KOPT-K1 (cell line): Measurements from ENCODE around the gene TMEM185B.

ENCODE experiments used
- H3K27ac ChIP-seq: fragments of 200-600 bp; sonication (generic); 2 replicates; pipeline ENCODE4 v1.5.1; 2016; ENCODE audit warnings: antibody characterized with exemption, mild to moderate bottlenecking, low read depth, low read length; ENCODE audit not compliant: poor library complexity, severe bottlenecking
- H3K36me3 ChIP-seq: fragments of 200-600 bp; sonication (generic); 2 replicates; pipeline ENCODE4 v1.5.1; 2017; ENCODE audit warnings: antibody characterized with exemption, mild to moderate bottlenecking, low read length, moderate library complexity; ENCODE audit not compliant: insufficient read depth
- H3K9me3 ChIP-seq: fragments of 200-600 bp; sonication (generic); 2 replicates; pipeline ENCODE4 v1.5.1; 2017; ENCODE audit warnings: antibody characterized with exemption, low read length, mild to moderate bottlenecking; ENCODE audit not compliant: insufficient read depth, poor library complexity, severe bottlenecking

The TMEM185B gene

GRCh38 chr2:120255986-120256650 lies 32.9 kb upstream of the TMEM185B start:
- no peaks in the 10 kb centered on the region for H3K36me3 ChIP-seq
- H3K27ac ChIP-seq = no peak overlapping the region
- H3K9me3 ChIP-seq = peaks cover 13% of the 10 kb centered on the region

DNA sequence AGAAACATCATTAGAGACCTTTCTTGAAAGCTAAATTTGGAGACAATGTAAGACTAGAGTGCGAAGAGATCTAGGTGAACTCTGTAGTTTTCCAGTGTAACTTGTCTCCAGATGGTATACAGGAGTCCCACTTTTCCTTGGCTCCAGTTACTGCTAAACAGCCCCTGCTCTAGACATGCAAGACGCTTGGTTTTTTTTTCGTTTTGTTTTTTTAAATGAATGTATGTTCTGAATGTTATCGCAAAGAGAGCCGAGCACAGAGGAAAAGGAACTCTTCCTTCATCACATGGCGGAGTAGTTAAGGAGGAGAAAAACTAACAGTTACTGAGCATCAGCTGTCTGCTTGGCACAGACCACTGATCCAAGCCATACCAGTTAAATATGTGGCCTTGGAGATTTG lies 31.9 kb upstream of the TMEM185B start:
- Histone ChIP-seq H3K36me3 (no peaks in the 10 kb centered on the region), H3K27ac (no peak overlapping the region), H3K9me3 (peaks cover 2% of the 10 kb centered on the region)

DNA sequence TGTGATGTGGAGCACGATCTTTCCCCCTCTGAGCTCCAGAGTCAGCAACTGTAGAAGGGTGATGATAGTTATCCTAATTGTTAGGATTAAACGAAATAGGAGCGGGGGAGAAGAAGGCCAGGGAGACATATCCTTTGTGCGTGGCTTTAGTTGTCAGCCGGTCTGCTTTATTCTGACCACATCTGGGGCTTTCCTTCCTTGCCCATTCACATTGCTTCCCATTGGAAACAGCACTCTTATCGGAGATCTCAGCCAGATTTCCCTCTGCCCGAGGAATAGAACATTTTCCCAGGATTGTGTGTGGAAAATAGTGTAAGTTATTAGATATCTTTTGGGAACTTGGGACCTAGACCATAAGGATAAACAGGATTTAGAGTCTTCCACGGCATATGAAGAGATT lies 31.0 kb upstream of the TMEM185B start:
- H3K36me3 ChIP-seq = no peaks in the 10 kb centered on the region
- H3K27ac ChIP-seq = no peak overlapping the region
- H3K9me3 ChIP-seq = no peaks in the 10 kb centered on the region

DNA sequence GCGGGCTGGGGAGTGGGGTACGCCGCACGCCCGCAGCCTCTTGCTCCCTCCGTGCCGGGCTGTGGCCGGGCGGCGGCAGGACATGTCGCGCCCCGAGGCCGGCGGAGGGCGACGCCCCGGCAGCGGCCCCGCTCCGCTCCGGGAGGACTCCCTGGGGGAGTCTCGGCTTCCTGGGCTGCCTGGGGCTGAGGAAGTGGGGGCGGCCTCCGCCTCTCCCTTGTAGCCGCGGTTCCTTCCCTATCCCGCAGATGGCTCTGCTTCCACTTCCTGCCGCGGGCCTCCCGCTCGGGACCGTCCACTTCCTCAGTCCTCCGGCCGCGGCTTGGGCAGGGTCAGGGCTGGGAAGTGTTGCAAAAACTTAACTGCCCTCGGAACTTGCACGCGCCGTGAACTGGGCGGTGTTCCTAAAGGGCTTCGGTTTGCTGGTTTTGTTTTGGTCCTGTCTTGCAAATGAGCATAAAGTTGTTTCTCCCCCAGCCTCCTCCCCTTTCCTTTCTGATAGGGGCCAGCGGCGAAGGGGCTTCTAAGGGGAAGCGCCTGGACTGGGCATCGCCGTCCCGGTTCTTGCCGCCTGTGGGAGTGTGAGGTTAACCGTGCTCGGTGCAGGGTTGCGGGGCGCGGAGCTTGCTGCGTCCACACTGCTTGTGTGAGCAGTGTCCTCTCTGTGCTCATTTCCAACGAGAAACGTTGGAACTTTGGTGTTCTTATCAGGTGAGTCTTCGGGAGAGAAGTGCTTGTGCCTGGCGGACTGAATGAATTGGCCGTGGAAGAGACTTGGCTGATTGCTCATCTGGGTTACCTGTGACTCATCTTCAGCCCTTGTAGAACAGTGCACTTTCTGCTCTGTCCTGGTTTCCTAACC lies 30.1 kb upstream of the TMEM185B start:
- Histone ChIP-seq H3K27ac (peak overlapping the region; percentile 53), H3K36me3 (no peaks in the 10 kb centered on the region), H3K9me3 (no peaks in the 10 kb centered on the region)

DNA sequence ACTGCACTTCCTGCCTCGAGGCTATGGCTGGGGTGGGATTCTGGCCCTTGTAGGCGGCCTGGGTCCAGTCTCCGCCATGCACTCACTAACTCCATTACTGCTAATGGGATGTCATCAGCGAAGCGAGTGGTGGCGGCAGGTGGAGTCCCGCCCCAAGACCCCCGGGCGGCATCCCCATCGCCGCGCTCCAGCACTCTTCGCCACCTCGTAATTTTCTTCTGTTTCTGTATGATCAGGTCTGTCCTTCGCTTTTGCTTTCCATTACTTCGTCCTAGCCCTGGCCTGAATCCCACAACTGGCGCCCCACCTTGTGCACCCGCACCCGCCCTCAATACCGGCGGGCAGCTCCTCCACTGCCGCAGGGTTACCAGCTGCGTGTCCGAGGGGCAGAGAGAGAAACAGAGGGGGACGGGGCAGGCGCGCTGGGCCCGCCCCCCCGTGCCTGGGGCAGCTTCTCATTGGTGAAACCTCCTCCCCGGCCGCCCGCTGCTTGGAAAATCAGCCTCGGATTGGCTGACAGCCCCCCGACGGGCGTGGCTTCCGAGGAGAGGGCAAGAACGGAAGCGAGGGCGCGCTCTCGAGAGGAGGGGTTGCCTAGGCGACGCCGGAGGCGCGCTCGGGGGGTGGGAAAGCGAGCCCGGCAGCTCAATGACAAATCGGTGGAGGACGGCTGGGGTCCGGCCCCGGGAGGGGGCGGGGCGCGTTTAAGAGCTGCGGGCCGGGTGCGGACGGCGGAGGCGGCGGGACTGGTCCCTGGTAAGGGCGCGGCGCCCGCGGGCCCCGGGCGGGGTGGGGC lies 29.2 kb upstream of the TMEM185B start, which contains the start of gene RALB:
RALB (plus strand) TSS at position 628 of the 796 bp plus-strand sequence. CDS start 25,813 bp downstream, outside the sequence.
- no peaks in the 10 kb centered on the region for H3K36me3 ChIP-seq
- peak within 1 kb of the TSS; percentile 53 for H3K27ac ChIP-seq

DNA sequence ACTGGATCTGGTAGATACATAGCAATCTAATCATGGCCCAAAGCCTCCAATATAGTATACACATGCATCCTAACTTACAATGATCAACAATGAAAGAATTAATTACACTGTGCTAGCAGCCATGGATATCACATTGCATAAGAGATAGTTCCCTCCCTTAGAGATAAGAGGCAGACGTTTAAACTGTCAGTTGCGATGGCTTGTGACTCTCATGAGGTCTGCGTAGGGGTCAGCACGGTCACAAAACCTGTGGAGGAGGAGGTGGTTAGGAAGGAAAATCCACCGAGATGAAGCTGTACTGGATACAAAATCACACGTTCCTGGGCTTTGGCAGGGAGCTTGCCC lies 28.7 kb upstream of the TMEM185B start:
- H3K36me3 ChIP-seq = no peaks in the 10 kb centered on the region
- no peaks in the 10 kb centered on the region for H3K9me3 ChIP-seq
- H3K27ac ChIP-seq = no peak overlapping the region

More for the DNA sequence above, 29.2 kb upstream of the TMEM185B start, which contains the start of gene RALB:
- H3K9me3 ChIP-seq = no peaks in the 10 kb centered on the region

GRCh38 chr2:120251078-120251477 lies 27.9 kb upstream of the TMEM185B start:
- H3K9me3 ChIP-seq = no peaks in the 10 kb centered on the region
- no peaks in the 10 kb centered on the region for H3K36me3 ChIP-seq
- no peak overlapping the region for H3K27ac ChIP-seq

- H3K36me3 ChIP-seq = no peaks in the 10 kb centered on the region
- no peaks in the 10 kb centered on the region for H3K9me3 ChIP-seq
- no peak overlapping the region for H3K27ac ChIP-seq
Observed at GRCh38 chr2:120250640-120251039, 27.4 kb upstream of the TMEM185B start.

DNA sequence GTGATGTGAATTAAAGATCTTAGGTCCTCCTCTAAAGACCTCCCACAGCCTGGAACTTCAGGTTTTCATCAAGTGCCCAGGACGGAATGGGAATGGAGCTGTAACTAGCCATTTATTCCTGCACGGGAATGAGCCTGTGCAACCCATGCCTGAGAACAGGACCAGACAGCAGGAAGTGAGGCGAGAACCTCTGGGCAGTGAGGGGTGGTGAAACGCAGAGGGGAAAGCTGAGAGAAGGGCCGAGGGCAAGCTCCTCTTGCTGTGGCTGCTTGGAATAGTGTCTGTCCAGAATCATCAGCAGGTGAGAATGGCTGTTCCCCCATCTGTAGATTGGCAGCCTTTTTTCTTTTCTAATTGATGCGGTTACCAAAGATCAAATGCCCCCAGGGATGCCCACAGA lies 24.7 kb upstream of the TMEM185B start:
- no peaks in the 10 kb centered on the region for H3K36me3 ChIP-seq
- H3K9me3 ChIP-seq = no peaks in the 10 kb centered on the region
- H3K27ac ChIP-seq = no peak overlapping the region

- Histone ChIP-seq H3K36me3 (no peaks in the 10 kb centered on the region), H3K9me3 (no peaks in the 10 kb centered on the region), H3K27ac (no peak overlapping the region)
Observed at GRCh38 chr2:120246546-120247300, 23.5 kb upstream of the TMEM185B start.

- Histone ChIP-seq H3K36me3 (no peaks in the 10 kb centered on the region), H3K9me3 (no peaks in the 10 kb centered on the region), H3K27ac (no peak overlapping the region)
Observed at GRCh38 chr2:120245520-120246332, 22.5 kb upstream of the TMEM185B start.

- Histone ChIP-seq H3K9me3 (no peaks in the 10 kb centered on the region), H3K36me3 (no peaks in the 10 kb centered on the region), H3K27ac (no peak overlapping the region)
Observed at GRCh38 chr2:120244656-120245519, 21.7 kb upstream of the TMEM185B start.

DNA sequence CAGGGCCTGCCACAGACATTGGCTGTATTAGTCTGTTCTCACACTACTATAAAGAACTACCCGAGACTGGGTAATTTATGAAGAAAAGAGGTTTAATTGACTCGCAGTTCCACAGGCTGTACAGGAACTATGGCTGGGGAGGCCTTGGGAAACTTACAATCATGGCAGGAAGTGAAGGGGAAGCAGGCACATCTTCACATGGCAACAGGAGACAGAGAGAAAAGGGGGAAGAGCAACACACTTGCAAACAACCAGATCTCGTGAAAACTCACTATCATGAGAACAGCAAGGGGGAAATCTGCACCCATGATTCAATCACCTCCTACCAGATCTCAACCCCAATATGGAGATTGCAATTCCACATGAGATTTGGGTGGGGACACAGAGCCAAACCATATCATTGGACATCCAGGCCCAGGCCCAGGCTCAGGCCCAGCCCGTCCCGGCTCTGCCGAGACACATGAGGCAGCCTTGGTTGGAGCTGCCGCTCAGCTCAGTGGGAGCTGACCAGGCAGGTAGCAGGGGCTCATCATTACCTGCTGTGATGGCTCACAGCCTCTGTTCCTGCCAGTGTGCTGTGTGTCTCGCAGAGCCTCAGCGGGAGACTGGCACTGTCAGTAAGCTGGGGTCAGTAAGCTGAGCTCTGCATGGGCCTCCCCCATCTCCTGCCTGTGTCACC lies 20.8 kb upstream of the TMEM185B start:
- Histone ChIP-seq H3K27ac (no peak overlapping the region), H3K36me3 (no peaks in the 10 kb centered on the region), H3K9me3 (no peaks in the 10 kb centered on the region)
